Endometrial microvascular endothelial cells (primary cell): ENCODE results near the gene MGMT. TPM values are rescaled to one million over a fixed set of nuclear protein-coding genes. Genes with fewer than 3 reads are reported as not detected.

Source experiments
- in situ Hi-C: cut with HindIII; loops from 2 replicates; pipeline ENCODE4 v1.10.0; 2017; ENCODE audit warnings: low sequenced_read_pairs, low pct_unique_long_range_greater_than_20kb; ENCODE audit errors: inconsistent ontology term
- total RNA-seq: library from RNA; depleted of rRNA; stranded (reverse); fragments of >200 nt; gene quantifications from one replicate; pipeline ENCODE4 v1.2.3, GENCODE V29; 2015; ENCODE audit errors: inconsistent ontology term

MGMT gene
- total RNA-seq, 1 donor from 2014 or later = 2.0 TPM

GRCh38 chr10:129553928-129554327, 86.9 kb downstream of the MGMT start:
- in situ Hi-C loops = no loop called here

DNA sequence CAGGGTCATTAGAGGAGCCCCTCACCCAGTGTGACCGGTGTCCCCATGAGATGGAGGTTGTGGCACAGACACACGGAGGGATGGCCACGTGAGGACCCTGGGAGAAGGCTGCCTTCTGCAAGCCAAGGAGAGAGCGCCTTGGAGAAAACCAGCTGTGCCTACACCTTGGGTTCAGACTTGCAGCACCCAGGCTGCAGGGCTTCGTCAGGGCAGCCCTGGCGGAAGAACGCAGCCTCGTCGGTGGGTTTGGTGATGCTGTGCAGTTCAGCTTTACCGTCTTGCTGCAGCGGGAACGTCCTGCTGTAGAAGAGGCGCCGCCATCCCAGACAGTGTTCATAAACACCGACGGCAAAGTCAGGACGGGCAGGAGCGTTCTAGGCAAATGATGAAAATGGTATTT, 89.3 kb downstream of the MGMT start:
- in situ Hi-C loops = no loop called here

GRCh38 chr10:129560361-129560760, 93.3 kb downstream of the MGMT start:
- in situ Hi-C loops = no loop called here

- in situ Hi-C loops = no loop called here
Observed at GRCh38 chr10:129562487-129562886, 95.4 kb downstream of the MGMT start.

DNA sequence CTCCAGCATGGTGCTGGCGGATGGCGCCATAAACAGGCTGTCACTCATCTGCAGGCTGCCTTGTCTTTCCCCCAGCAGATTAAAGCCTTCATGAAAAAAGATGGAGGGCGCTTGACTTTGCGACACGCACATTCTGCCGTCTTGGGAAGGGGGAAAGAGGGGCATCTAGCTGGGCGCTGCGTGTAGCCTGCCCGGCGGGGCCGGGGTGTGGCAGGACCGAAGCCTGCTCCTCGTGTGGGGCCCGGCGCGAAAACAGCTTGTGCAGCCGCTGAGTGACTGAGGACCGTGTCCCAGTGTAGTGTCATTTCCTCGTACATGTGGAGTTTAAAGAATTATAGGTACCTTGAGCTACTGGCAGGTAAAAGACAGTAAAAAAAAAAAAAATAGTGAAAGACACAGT, 97.9 kb downstream of the MGMT start:
- in situ Hi-C loops = no loop called here

- in situ Hi-C loops = no loop called here
Observed at GRCh38 chr10:129568583-129569344, 101.7 kb downstream of the MGMT start.

DNA sequence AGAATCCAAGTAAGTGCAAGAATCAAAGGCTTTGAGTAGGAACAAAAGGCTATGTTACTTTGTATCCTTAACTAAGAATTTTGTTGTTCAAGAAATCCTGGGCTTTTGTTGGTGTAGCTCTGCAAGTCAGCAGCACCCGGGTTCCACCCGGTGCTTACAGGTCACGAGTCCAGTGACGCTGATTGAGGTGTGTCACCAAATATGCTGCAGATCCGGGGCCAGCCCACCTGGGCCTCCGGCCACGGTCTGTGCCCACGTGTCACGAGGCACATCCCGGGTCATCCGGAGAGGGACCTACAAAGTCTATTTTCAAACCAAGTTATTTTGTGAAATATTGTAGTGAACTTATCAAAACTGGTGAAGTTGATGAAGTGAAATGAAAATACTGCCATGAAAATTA, 103.1 kb downstream of the MGMT start:
- in situ Hi-C loops = no loop called here

GRCh38 chr10:129579228-129579627, 112.2 kb downstream of the MGMT start:
- in situ Hi-C loops = no loop called here

- in situ Hi-C loops = no loop called here
Observed at GRCh38 chr10:129580010-129580409, 113.0 kb downstream of the MGMT start.

GRCh38 chr10:129580901-129581300, 113.9 kb downstream of the MGMT start:
- in situ Hi-C loops = no loop called here

DNA sequence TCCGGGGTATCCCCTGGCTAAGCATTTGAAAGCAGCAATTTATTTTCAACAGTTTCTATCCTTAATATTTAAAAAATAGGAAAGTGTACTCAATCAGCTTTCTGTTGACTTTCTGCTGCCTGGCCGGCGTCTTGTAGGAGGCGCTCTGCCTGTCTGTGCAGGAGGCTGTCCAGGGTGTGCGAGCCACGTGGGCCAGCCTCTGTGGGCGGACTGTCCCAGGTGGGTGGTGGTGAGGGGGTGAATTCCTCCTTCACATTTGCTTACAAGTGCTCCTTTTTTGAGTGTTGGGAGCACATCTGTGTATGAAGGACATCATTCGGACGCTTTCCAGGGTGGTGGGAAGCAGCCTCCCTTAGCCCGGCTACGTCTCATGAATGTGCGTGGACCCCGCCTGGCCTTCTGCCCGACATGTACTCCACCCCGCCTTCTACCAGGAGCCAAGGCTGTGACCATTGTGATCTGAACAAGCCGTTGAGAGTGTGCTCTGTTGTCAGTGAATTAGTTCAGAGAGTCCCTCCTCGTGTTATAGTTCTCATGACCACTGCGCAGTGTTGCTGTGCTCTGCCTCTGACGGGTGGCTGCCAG, 114.9 kb downstream of the MGMT start:
- in situ Hi-C loops = no loop called here

DNA sequence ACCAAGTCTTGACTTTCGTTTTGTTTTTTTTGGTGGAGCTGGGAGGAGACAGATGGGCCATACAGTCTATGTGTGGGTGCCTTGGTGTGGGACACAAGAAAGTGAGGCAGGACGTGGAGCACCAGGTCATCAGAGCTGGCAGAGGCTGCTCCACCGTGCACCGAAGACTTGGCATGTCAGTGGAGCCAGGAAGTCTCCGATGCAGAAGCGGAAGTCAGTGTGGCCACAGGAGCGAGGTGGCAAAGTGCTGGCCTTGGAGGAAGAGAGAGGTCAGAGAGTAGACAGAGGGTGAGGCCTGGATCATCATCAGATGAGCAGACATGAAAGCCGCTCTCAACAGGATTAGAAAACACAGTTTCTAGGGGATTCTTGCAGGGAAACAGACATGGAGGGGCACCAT, 116.8 kb downstream of the MGMT start:
- in situ Hi-C loops = no loop called here

GRCh38 chr10:129586898-129587443, 119.9 kb downstream of the MGMT start:
- in situ Hi-C loops = no loop called here

GRCh38 chr10:129589546-129589945, 122.5 kb downstream of the MGMT start:
- in situ Hi-C loops = no loop called here

DNA sequence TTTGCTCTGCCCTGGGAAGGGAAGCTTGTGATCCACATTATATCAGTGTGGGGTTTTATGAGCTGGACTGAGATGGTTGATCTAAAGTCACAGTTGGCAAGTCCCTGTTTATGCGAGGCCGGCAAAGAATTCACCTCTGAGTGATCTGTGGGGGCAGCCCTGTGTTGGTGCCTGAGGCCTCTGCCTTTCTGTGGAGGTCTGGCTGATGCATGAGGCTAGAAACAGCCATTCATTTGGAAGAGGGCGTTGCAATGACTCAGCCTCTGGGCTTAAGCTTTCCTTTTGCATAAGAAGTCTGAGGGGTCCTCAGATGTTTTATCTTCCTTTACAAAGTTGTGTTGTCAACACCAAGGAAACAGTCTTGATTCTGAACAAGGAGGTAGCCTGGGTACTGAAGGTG, 126.9 kb downstream of the MGMT start:
- in situ Hi-C loops = no loop called here

- in situ Hi-C loops = no loop called here
Observed at GRCh38 chr10:129594811-129595210, 127.8 kb downstream of the MGMT start.

DNA sequence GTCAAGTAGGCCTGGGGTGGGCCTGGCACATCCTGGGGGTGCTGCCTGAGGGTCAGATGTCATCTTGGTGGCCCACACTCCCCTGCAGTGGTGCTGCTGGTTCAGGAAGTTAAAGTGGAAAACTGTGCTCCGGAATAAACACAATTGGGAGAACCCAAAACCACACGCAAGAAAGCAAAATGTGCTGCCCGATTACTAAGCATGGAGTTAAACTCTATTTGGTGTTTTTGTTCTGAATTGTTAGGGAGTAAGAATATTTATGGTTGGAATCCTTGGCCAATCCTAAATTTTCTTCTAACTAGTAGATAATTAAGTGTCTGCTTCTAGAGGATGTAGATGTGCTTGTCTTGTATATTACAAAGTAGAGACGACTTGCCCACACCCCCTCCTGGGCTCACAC, 131.4 kb downstream of the MGMT start:
- in situ Hi-C loops = no loop called here

DNA sequence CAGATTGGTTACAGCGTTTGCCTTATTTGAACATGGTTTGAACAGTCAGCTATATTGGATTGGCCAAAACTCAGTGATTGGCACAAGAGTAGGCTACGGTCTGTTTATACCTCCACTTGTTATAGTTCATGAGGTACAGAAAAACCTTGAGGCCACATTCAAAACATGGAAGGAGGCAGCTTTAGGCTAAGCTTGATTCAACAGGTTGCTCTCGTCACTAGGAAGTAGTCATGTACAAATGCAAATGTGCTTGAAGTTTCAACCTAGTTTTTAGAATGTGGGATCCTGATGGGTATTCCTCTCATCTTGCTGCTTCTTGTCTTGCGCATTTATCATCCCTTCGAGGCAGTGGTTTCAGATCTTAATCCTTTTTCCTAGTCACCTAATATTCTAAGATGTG, 132.1 kb downstream of the MGMT start:
- in situ Hi-C loops = no loop called here

DNA sequence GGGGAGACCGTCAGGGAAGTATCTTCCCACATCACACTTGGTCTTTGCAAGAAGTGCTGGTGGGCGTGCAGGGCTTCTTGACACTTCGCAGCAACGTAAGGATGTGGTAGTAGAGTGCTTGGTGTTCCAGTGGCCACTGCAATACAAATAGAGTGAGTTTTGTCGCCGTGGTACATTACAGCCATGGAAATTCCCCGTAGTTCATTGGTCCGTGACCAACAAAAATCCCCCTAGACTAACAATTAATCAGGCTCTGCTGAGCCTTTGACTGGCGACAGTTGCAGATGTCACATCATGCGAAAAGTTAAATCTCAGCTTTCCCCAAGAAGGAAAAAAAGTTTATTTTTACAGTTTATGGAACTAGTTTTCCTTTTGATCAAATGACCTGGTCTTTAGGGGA, 134.7 kb downstream of the MGMT start:
- in situ Hi-C loops = no loop called here

GRCh38 chr10:129602938-129603535, 136.0 kb downstream of the MGMT start:
- in situ Hi-C loops = no loop called here
